HG03439 (cell line): Measurements from ENCODE around the gene LPO.

Experiments
- ATAC-seq: cut with Tn5 transposase; IDR thresholded peaks from one replicate; pipeline ENCODE4 v1.9.1; 2021; ENCODE audit warnings: mild to moderate bottlenecking, moderate library complexity; ENCODE audit not compliant: unreplicated experiment

LPO gene

DNA sequence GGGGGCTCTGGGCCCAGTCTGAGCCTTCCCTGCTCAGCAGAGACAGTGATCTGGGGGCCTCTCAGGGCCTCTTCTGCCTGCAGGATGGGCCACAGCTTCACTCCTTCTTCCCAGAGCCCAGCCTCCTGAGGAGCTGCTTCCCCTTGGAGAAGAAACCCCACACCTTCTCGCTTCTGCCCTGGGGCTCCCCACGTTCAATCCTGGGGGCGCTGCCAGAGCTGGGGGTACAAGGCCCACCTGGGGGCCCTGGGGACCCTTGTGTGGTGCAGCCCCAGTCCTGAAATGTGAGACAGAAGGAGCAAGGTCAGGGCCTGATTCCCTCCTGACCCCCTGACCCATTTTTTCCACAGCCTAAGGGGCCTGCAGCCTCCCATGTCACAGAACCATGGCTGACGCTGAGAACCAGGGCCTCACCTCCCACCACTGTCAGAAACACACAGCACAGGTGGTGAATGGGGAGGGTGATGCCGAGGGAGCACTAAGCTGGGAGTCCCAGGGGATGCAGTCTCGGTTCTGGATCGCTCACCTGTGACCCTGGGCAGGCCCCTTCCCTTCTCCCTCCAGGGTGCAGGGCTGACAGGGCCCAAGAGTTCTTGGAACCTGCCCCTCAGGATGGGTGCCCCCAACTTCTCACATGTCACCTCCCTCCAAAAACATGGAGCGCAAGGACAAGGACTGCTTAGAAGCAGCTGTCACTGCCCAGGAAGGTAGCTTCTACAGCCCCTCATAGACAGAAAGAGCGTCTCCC is 64.0 kb downstream of the LPO start:
- no peak for ATAC-seq

DNA sequence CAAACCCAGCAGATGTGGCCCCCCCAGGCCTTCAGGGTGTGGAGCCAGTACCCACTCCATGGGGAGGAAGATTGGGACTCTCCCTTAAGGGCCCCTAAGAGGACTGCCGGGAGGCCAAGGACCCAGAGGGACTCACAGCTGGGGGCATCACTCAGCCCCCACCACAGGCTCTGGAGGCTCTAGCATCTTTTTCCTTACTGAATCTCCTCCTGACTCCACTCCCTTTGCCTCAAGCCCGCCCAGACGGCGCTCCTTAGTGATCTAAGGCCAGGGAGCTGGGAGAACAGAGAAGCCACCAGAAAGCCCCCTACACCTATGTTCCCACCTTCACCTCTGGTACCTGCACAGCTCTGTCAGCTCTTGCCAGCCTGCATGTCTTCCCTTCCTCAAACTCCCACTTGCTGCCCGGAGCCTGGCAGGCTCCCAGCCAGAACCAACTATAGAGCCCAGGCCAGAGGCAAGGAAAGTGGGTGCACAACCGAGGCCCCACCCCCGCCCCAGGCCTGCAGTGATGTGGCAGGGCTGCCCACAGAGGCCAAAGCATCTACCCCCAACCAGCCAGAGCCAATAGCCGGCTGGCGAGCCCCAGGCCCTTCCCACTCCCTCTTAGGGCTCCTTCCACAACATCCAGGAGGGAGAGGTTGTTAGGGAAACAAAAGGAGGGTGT is 64.7 kb downstream of the LPO start:
- ATAC-seq, result no peak

DNA sequence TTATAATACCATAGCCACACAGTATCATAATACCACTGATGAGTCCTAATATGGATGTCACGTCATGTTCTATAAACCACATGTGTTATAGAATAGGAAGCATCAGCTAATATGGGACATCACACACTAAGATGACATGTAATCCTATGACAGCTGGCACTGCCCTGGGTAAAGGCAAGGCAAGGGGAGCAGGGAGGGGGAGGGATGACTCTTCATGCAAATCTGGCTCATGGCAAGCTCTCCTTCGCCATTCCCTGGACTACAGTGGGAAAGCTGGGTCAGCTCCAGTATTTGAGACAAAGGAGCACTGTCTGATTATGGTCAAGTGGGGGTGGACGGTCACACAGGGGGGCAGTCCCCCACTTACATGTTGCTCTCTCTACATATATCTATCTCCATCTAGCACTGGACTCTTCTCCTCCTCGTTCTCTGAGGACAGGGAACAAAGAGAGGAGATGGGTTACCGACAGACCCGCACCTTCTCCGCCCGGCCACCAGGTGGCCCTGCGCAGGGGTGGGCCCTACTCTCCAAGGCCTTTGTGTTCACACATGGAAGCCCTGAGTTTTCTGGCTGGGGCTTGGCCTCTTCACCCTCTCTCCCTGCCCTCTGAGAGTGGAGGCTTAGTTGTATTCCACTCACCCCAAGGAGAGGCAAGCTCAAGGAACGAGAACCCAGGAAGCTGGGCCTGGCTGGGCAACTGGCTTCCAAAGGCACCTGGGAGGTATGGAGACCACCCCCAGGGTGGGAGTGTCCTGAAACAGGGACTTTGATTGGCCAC is 65.8 kb downstream of the LPO start:
- ATAC-seq, result no peak

DNA sequence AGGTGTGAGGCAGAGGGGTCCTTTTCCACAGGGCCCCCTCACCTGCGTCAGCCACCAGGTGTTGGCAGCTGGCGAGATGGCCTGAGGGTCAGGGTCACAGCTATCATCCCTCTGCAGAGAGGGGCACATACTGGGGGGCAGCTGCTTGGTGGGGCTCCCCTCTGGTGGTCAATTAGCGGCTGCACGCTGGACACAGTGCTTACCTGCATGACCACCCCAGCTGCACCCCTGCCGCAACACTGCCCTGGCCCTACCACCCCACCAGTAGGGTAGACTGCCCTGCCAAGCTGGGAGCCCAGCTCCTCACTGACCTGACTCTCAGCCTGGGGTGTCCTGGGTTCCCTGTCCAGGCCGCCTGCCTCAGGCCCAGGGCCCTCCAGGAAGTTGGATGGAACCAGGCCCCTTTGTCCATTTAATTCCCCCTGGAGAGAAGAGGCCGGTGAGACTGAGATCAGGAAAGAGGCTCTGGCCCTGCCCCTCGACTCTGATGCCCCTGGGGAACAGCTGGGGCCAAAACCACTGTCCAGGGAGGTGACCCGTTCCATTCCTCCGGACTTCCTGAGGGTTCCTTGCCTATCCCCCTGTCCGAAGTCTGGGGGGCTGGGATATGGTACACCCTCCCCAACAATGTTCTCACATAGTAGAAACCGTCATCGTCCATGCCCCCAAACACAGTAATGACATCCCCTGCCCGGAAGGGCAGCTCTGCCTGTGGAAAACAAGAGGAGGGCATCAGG is 66.5 kb downstream of the LPO start:
- ATAC-seq, result no peak

DNA sequence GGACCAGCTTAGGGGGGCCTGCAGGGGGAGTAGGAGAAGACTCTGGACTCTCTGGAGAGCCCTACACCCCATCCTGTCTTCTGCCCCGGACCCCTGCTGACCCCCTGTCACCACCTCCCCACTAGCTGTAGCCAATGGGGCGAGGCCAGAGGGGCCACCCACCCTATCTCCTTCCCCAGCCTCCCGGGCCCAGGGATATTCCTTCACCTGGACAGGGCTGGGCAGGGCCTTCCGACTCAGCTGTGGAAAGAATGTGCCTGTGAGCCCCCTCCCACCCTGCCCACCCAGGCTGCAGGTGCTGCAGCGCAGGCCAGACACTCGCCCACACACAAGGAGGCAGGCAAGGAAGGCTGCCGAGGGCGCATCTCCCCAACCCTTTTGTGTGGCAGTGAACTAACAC is 67.2 kb downstream of the LPO start:
- ATAC-seq, result no peak

DNA sequence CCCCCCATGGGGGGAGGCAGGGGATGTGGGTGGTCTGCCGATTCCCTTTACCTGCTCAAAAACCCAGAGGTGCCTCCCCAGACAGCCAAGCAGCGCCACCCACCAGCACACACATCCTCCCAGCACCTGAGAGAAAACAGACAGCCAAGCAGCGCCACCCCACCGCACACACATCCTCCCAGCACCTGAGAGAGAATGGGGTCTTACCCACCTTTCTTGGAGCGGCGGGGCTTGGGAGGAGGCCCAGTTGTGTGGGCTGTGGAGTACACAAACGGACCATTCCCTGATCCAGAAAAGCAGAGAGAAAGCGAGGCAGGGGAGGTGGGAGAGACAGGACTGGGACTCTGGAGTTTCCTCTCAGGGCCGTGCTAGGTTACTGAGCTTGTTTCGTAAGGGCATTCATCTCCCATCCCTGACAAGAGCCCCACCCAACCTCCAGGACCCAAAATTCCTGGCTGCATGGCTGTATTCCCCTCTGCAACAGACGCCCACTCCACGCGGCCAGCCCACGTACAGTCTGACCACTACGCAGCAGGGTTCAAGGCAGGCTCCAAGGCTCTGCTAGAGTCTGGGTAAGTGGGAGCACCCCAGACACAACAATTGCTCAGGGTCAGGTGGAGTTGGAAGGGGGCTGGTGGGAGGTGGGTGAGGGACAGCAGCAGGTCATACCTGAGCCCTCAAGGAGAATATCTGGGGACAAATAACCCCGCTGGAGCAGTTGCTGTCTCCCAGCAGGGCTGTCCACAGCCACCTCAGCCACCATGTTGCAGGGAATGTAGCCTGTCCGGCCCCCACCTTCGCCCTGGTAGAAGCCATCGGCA is 68.0 kb downstream of the LPO start:
- no peak for ATAC-seq

DNA sequence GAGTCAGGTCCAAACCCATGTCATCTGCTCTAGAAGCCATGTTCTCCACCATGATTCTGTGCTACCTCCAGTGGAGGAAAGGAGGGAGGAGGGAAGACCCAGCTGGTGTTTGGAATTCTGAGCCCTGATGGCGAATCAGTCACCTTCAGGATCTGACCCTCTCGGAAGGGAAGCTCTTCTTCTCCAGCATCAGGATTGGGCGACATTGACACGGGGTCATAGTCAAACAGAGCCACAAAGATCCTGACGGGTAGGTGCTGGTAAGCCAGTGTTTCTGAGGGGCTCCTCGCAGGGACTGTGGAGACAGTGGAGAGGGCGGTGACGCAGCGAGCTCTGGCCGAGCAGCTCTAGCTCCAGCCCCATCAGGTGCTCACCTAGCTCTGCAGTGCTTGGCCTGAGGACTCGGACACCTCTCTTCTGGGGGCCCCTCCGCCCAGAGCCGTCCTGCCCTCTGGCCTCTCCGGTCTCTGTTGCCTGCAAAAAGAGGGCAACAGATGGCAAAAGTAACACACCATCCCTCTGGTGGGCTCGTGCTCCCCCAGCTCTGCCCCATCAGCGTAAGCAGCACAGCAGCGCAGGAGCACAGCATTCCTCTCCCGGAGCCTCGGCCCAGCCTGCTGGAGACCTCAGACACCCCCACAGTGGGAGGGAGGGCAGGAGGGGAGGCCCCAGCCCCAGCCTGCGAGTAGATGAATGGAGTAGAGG is 69.2 kb downstream of the LPO start:
- ATAC-seq, result no peak

DNA sequence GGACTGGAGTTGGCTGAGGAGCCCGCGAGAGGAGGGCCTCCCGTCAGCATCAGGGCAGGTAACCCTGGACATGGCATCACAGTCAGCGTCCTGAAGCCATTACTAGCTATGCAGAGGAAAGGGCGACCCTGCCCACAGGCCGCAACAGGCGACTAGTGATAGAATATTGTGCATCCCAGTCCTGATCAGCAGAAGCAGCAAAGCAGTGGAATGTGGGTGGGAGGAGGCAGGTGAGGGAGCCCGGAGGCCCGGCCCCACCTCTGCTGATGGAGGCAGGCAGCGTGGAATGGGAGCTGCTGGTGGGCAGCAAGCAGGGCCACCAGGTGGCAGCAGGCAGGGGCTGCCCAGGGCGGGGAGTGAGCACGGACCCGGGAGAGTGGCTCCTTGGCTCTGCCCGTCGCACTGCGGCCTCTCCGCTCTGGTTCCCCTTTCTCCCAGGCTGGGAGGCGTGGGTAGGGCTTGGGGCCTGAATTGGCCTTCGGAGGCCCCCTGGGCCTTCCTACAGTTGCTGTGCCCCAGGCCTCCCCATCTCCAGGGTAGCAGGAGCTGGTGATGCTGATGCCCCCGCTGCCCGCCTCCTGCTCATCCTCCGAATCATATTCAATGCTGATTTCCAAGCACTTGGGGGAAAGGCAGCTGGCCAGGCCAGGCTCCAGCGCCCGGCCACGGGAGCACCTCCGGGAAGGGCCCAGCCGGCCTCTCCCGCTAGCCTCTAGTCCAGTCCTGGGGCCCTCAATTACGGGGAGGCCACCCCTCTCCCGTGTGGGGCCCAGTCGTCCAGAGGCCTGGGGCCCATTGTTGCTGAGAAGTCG is 70.0 kb downstream of the LPO start:
- no peak for ATAC-seq

DNA sequence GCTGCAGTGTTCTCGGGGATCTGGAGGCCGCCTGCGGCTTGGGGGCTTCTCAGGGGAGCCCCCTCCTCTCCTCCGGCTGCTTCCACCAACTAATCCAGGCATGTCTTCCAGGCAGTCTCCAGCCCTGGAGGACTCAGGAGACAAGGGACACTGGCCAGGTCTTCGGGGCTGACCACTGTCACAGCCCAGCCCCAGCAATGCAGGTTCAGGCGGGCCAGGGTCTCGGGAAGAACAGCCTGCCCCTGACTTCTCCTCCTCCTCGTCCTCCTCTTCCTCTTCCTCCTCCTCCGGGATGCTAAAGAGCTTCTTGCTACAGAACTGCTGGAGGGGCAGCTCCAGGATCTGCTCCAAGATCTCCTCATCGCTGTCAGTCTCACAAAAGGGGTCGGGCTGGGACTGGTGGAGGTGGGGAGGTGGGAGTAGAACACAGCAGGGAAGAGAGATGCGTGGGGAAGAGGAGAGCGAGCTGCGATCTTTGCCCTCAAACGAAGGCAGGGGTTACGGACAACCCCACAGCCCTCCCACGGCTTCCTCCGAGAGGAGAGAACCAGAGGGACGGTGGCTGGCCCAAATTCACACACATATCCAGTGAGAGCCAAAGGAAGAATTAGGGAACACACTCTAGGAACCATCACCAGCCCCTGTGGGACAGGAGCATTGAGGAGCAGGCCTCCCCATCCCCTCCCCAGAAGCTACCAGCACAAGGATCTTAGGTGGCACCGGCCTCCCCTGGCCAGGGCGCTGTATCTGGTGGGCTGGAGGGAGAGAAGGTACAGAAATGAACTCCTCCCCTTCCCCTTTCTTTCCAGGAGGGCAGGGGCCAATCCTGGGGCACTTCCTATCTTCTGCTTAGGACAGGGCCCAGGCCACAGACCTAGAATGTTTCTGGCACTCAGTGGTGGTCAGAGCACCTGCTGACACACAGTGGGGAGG is 70.9 kb downstream of the LPO start:
- ATAC-seq, result no peak

DNA sequence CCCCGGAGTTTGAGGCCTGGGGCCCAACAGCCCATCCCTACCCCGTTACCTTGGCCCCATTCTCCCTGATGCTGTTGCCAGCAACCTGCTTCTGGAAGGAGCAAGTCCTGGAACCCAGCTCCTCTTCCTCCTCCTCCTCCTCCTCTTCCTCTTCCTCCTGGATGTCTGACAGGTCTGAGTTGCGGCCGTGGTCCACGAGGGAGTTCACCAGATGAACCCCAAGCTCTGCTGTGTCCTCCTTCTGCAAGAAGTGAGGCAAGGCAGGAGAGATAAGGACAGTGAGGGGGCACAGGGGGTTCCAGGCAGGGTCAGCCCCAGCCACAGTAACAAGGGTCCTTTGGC is 71.5 kb downstream of the LPO start:
- ATAC-seq, result no peak

DNA sequence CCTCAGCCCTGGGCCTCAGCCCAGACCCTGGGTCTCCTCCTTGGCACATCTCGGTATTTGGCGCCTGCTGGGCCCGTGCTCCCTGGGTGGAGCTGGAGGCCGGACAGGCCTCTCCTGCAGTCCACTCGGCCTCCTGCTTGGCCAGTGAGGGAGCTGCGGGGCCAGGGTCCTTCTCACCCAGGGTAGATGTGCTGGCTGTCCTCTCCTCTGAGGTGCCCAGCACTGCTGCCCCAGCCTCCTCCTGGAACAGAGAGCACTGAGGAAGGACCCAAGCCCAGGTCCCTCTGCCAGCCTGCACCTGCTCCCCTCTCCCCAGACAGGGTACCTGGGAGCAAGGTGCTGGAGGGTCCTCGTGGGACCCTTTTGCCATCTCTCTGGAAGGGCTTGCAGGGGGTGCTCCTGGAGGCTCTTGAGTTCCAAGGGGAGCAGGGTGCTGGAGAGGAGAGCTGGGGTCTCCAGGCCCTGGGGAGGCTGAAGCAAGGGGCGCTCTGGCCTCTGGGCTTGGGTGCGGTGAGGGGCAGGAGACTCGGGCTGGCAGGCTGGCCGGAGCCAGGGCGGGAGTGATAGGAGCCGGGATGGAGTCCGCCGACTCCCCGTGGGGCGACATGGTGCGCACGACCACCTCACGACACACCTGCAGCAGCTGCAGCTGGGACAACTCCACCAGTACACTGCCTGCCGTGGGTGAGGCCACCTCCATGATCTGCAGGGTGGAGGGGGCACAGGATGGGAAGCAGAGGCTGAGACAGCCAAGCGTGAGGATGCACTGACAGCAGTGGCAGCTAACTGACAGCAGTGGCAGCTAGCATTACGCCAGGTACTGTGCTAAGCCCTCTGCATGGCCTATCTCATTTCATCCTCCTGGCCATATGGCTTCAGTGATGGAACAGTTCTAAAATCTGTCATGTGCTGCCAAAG is 72.4 kb downstream of the LPO start:
- ATAC-seq, result no peak

DNA sequence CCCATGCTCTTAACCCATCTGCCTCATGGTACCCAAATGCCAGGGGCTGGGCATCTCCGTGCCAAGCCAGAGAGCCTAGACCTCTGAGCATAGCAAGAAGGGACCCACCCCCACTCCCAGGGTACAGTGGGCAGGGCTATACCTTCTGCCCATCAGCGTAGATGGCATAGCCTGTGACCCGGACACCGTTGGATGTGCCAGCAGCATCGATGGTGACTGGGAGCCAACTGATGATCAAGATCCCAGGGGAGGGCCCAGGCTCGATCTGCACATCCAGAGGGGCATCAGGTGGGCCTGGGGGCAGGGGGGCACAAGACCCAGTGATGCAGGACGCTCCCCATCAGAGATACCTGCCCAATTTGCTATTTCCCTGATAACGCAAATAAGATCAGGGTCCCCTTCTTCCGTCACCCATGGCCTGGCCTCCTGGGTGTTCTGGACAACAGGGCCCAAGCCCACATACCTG is 73.1 kb downstream of the LPO start:
- ATAC-seq, result no peak

DNA sequence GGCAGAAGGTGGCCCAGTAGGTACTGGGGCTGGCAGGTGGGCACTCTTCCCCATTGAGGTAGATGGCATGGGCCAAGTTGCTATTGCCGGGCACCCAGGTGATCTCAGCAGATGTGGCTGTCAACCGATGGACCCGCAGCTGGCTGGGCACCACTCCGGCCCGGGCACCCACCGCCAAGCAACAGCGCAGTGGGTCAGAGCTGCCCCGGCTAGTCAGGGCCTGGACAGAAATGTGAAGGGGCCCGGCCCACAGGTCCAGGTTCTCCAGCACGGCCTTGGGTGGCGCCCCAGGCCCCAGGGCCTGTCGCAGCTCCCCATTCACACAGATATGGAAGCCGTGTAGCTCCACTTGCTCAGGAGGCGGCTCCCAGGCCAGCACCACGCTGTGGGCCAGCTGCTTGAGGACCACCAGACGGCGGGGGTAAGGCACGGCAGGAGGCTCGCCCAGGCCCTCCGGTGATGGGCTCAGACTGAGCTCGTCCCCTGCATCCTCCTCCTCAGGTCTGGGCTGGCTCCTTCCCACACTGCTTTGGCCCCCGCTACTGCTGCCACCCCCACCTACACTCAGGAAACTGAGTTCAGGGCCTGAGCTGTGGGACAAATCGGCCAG is 73.7 kb downstream of the LPO start:
- ATAC-seq, result no peak

DNA sequence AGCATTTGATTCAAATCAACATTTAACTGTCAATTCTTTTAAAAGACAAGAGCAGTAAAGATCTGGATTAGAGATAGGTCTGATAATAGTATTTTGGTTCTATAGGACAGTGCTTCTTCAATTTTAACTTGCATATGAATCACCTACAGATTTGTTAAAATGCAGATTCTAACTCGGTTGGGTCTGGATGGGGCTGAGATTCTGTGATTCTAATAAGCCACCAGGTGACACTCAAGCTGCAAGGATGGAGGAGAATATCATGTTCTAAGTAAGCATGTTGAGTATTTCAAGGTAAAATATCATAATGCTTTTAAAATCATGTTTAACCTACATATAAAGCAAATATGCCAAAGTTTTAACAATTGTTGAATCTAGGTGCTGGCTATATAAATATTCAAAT is 74.4 kb downstream of the LPO start:
- ATAC-seq, result no peak

DNA sequence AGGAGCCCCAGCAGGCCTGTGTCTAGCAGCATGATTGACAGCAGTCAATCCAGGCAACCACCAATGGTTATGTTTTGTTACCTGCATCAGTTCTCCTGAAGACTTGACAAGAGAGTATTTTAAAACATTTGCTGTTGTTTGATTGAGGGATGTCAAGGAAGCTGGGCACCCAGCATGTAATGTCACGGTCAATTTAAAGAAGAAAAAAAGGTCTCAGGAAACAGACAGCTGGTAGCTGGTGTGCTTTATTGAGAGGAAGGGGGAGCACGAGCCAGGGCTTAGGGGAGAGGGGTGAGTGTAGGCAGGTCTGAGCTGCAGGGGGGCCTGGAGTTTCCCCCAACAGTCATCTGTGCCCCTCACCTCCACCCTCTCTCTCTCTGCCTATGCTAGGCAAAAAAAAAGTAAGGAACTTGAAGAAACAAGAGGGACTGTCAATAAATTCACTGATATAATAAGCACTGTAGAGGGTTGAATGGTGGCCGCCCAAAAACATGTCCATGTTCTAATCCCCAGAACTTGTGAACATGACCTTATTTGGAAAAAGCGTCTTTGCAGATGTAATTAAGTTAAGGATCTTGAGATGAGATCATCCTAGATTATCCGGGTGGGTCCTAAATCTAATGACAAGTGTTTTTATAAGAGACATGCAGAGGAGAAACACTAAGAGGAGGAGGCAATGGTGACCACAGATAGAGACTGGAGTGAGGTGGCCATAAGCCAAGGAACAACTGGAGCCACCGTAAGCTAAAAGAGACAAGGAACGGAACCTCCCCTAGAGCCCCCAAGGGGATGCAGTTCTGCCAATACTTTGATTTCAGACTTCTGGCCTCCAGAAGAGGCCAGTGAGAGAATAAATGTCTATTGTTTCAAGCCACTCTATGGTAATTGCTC is 75.7 kb downstream of the LPO start:
- ATAC-seq, result no peak

DNA sequence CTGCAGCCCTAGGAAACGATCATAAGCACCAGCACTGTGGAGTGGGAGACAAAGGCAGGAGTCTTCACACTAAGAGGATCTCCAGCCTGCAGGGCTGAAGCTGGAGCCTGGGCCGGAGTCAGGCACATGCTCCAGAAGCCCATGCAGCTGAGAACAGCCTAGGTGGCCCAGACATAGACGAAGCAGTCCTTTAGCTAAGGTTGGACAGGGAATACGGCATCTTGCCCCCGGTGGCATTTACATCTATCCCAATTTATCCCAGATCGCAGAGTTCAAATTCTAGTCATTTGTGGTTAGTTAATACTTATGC is 76.3 kb downstream of the LPO start:
- no peak for ATAC-seq
